ENCODE measurements around the gene GOLGA1. TPM values are rescaled to one million over a fixed set of nuclear protein-coding genes. Genes with fewer than 3 reads are reported as not detected.

The GOLGA1 gene
- total and polyA plus RNA-seq, 9 of the 15 experiments (the other 6 are each of a cell fraction or from before 2014, with no cell fraction given) = 2.9 to 15.9 (median 8.5) TPM

DNA sequence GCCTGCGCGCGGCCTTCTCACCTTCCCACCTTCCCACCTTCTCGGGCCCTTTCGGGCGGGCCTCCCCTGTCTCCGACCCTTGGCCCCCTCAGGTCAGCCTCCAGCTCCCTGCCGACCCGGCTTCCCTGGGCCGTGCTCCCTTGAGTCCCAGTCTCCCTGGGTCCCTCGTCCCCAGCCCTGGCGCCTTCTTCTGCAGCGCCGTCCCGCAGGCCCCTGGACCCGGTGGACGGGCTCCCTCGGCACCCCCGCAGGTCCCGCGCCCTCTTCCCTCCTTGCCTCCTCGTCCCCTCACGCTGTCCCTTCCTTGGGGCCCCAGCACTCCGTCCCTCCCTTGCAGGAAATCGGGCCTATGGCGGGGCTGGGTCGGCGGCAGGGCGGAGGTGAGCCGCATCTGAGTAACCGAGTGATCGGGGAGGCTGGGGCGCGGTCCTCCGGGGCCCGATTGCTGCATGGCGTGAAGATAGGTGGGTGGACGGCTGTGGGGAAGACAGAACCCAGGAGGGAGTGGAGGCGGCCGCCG, 71.4 kb downstream of the GOLGA1 start (continued):
- TF ChIP-seq, protein P1, sequence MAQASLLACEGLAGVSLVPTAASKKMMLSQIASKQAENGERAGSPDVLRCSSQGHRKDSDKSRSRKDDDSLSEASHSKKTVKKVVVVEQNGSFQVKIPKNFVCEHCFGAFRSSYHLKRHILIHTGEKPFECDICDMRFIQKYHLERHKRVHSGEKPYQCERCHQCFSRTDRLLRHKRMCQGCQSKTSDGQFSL (CRISPR knock-in tag; IDR thresholded peaks at IDR 0.05) = peak; percentile 73
- TF ChIP-seq, protein P1 (tag; IDR thresholded peaks at IDR 0.05) = no peak
- TF ChIP-seq FOXK1 (CRISPR knock-in tag; IDR thresholded peaks at IDR 0.05; ENCODE audit: borderline replicate concordance) = peak; percentile 61; the same call in 1 of the 2 replicates
- TF ChIP-seq, protein P2, sequence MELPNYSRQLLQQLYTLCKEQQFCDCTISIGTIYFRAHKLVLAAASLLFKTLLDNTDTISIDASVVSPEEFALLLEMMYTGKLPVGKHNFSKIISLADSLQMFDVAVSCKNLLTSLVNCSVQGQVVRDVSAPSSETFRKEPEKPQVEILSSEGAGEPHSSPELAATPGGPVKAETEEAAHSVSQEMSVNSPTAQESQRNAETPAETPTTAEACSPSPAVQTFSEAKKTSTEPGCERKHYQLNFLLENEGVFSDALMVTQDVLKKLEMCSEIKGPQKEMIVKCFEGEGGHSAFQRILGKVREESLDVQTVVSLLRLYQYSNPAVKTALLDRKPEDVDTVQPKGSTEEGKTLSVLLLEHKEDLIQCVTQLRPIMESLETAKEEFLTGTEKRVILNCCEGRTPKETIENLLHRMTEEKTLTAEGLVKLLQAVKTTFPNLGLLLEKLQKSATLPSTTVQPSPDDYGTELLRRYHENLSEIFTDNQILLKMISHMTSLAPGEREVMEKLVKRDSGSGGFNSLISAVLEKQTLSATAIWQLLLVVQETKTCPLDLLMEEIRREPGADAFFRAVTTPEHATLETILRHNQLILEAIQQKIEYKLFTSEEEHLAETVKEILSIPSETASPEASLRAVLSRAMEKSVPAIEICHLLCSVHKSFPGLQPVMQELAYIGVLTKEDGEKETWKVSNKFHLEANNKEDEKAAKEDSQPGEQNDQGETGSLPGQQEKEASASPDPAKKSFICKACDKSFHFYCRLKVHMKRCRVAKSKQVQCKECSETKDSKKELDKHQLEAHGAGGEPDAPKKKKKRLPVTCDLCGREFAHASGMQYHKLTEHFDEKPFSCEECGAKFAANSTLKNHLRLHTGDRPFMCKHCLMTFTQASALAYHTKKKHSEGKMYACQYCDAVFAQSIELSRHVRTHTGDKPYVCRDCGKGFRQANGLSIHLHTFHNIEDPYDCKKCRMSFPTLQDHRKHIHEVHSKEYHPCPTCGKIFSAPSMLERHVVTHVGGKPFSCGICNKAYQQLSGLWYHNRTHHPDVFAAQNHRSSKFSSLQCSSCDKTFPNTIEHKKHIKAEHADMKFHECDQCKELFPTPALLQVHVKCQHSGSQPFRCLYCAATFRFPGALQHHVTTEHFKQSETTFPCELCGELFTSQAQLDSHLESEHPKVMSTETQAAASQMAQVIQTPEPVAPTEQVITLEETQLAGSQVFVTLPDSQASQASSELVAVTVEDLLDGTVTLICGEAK (IDR thresholded peaks at IDR 0.05) = no peak
- TF ChIP-seq, protein P2 (CRISPR knock-in tag; IDR thresholded peaks at IDR 0.05) = 0 out of 2 replicates have a peak, but pooled peaks have one; percentile 23
- TF ChIP-seq, protein P3, sequence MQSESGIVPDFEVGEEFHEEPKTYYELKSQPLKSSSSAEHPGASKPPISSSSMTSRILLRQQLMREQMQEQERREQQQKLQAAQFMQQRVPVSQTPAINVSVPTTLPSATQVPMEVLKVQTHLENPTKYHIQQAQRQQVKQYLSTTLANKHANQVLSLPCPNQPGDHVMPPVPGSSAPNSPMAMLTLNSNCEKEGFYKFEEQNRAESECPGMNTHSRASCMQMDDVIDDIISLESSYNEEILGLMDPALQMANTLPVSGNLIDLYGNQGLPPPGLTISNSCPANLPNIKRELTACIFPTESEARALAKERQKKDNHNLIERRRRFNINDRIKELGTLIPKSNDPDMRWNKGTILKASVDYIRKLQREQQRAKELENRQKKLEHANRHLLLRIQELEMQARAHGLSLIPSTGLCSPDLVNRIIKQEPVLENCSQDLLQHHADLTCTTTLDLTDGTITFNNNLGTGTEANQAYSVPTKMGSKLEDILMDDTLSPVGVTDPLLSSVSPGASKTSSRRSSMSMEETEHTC (IDR thresholded peaks at IDR 0.05) = no peak
- no peak for TF ChIP-seq SLC30A9 (CRISPR knock-in tag; IDR thresholded peaks at IDR 0.05)
- peak; percentile 30; the same call in 1 of the 2 replicates for TF ChIP-seq EGR1 (conservative IDR thresholded peaks at IDR 0.05)
- TF ChIP-seq, protein P4, sequence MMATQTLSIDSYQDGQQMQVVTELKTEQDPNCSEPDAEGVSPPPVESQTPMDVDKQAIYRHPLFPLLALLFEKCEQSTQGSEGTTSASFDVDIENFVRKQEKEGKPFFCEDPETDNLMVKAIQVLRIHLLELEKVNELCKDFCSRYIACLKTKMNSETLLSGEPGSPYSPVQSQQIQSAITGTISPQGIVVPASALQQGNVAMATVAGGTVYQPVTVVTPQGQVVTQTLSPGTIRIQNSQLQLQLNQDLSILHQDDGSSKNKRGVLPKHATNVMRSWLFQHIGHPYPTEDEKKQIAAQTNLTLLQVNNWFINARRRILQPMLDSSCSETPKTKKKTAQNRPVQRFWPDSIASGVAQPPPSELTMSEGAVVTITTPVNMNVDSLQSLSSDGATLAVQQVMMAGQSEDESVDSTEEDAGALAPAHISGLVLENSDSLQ (IDR thresholded peaks at IDR 0.05) = no peak
- TF ChIP-seq ZNF217 (CRISPR knock-in tag; IDR thresholded peaks at IDR 0.05) = no peak
- peak; percentile 95 for TF ChIP-seq PHF21A (IDR thresholded peaks at IDR 0.05; ENCODE audit: borderline replicate concordance, low read depth)
- TF ChIP-seq, protein P5, sequence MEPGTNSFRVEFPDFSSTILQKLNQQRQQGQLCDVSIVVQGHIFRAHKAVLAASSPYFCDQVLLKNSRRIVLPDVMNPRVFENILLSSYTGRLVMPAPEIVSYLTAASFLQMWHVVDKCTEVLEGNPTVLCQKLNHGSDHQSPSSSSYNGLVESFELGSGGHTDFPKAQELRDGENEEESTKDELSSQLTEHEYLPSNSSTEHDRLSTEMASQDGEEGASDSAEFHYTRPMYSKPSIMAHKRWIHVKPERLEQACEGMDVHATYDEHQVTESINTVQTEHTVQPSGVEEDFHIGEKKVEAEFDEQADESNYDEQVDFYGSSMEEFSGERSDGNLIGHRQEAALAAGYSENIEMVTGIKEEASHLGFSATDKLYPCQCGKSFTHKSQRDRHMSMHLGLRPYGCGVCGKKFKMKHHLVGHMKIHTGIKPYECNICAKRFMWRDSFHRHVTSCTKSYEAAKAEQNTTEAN (CRISPR knock-in tag; IDR thresholded peaks at IDR 0.05) = 0 out of 2 replicates have a peak, but pooled peaks have one; percentile 34
- no peak for TF ChIP-seq ZFP1 (CRISPR knock-in tag; IDR thresholded peaks at IDR 0.05)
- no peak for TF ChIP-seq KHSRP (IDR thresholded peaks at IDR 0.05)
- TF ChIP-seq HMGN3 (IDR thresholded peaks at IDR 0.05; ENCODE audit: borderline replicate concordance, extremely low read depth, insufficient read length, low read depth, low read length) = peak; percentile 7
